Uterus (tissue), 2 donors: ENCODE data around the gene POLR2C.

Experiments
- CTCF ChIP-seq, 4 experiments: fragments of 200-600 bp in 2 of 4; fragments of 450-650 bp in 2 of 4; sonication (generic) in 2 of 4; IDR thresholded peaks; one replicate each; pipeline ENCODE4 v1.5.1; 2016 to 2019; ENCODE audit warnings: antibody characterized with exemption in 4 of 4, mild to moderate bottlenecking in 2 of 4, moderate library complexity in 1 of 4
- POLR2A ChIP-seq, 2 donors: fragments of 450-650 bp; IDR thresholded peaks; one replicate each; pipeline ENCODE4 v1.6.1; 2016; ENCODE audit warnings: antibody characterized with exemption in 2 of 2, mild to moderate bottlenecking in 1 of 2, moderate library complexity in 1 of 2

GRCh38 chr16:57483725-57484514 is 21.4 kb downstream of the POLR2C start:
- no peak for TF ChIP-seq CTCF (IDR thresholded peaks at IDR 0.05)
- no peak for TF ChIP-seq POLR2A (IDR thresholded peaks at IDR 0.05)
